Left hindlimb (tissue), 1 donor: ENCODE data around the gene NUP210.

Experiments used
- DNase-seq: peaks from one replicate; pipeline ENCODE4 v3.0.0-alpha.2; 2018

Gene NUP210

GRCh38 chr3:13286873-13287272 is 133.2 kb downstream of the NUP210 start:
- DNase-seq, result no peak

DNA sequence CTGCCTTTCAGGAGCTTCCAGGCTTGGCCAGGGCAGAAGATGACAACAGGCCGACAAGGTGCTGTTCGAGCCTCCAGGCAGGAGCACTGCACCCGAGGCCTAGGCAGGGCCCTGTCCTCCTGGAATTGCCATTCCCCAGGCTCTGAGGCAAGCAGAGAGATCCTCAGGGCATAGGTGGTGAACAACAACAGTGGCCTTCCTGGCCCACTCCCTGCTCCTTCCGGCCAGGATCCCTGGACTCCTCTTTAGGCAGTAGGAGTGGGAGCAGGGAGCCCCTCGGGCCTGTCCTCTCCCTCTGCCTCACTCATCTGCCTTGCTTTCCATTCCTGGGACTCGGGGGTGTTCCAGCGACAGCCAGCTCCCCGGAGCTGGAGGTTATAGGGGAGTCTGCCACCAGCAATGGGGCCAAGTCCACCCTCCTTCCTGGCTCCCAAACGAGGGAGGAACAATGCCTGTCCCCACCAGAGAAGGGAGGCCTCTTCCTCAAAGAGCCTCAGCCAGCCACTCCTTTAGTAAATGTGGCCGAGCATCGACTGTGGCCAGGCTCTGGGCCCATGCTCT is 135.0 kb downstream of the NUP210 start:
- DNase-seq, result no peak

- no peak for DNase-seq
These were observed 136.3 kb downstream of the NUP210 start for GRCh38 chr3:13283877-13284264.

DNA sequence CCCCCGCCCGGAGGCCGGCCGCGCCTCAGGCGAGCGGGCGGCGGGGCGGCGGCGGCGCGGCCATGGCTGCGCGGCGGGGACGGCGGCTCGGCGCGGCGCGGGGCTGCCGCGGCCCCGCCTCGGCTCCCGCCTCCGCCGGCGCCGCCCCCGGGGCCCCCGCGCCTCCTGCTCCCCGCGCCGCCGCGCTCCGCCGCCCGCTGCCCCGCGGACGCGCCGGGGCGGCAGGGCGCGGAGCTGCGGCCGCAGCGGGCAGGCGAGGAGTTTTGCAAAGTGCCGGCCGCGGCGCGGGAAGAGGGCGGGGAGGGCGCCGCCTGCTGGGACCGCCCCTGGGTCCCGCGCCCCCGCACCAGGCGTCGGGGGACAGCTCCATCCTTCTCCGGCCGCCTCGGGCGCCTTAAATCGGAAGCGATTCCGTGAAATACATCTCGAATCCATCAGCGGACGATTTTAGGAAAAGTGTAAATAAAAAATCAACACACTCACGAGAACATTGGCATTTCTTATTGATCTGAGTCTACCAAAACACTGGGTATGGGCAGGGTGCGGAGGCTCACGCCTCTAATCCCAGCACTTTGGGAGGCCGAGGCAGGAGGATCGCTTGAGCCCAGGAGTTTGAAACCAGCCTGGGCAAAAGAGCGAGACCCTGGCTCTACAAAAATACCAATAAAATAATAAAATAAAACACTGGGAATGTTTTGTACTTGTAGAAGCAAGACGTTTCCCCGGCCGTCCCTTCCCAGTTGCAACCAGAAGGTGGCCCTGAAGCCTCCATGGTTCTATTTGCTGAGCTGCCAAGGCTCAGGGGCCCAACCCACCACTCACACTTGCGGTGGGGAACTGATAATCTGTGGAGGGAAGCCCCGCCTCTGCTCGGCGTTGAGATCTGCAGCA is 136.9 kb downstream of the NUP210 start:
- no peak for DNase-seq

DNA sequence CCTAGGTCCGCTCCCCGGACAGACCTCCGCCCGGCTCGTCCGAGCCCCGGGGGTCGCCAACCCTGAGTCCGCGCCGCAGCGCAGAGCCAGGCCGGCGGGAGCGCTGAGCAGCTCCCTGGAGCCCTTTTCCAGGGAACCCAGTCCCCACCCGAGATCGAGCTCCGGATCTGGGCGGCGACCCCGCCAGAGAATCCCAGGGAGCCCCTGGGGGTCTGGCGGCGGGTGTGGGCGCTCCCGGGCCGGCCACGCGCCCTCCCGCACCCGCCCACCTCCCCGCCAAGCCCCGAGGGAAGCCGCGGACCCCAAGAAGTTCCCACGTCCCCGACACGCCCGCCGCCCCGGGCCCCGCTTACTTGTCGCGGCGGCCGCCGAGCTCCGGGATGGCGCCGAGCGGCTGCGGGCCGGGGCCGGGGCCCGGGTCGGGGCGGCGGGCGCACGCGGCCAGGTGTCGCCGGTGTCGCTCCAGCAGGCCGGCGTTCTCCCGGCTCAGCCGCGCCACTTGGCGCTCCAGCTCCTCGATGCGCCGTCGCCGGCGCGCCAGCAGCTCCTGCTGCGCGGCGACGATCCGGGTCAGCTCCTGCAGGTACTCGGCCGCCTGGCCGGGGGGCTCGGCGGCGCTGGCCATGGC is 137.7 kb downstream of the NUP210 start:
- no peak for DNase-seq

DNA sequence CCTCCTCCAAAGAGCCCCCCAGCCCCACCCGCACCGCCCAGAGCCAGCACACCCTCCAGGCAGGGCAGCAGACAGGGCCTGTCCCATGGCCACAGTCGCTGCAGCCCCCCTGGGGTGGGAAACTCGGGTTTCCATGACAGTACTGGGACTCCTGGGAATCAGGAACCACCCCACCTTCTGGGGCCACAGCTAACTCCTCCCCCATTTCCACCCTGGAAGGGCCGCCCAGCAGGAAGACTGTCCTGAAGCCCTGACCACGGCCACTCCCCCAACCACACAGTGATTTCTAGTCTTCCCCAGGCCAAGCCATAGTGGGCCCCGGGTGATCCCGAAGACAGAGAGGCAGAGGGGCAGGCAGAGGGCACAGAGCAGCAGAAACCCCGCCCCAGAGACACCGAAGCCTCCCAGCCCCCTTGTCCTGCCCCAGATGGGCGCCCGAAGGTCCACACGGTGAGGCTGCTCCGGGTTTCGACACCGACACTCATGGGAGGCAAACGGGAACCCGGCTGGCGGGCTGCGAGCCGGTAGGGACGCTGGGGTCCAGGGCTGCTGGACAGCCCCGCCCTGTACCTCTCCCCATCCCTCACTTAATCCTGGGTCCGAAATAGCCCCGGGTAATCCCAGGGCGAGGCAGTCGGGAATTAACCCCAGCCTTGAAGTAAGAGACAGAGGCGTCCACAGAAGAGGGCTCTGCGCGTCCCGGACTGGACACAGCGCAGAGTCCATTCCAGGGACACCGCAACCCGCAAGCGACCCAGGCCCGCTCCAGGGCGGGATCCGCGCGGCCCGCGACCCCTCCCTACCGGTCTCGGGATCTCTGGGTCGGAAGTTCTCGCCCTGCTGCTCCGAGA is 138.4 kb downstream of the NUP210 start:
- DNase-seq, result peak; percentile 65

DNA sequence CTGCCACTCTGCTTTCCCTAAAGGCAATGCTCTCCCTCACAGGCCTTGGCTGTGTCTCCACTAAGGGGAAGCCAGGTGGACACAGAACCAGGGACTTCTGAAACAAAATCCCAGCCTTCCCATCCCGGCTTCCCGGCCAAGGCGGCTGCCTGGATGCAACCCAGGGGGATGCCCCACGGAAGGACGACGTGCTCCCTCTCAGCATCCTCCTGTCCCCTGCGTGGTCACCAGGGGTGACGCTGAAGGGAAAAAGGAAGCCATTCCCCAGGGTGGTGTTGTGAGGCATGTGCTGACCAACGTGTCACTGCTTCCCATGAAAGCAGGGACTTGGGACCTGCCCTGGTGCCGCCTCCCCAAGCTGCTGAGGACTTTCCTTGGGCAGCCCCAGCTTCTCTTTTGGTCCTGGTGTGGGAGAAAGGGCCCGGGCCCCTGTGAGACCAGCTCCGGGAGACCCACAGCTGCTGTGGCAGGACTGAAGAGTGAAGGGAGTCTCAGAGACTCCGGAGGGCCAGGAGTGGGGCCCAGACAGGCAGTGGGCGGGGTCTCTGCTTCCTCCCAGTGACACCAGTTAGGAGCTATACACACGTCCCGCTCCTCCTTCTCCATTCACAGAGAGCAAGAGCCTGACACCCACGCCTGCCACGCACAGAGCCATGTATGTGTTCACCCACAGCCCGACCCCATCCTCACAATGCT is 139.2 kb downstream of the NUP210 start:
- no peak for DNase-seq

DNA sequence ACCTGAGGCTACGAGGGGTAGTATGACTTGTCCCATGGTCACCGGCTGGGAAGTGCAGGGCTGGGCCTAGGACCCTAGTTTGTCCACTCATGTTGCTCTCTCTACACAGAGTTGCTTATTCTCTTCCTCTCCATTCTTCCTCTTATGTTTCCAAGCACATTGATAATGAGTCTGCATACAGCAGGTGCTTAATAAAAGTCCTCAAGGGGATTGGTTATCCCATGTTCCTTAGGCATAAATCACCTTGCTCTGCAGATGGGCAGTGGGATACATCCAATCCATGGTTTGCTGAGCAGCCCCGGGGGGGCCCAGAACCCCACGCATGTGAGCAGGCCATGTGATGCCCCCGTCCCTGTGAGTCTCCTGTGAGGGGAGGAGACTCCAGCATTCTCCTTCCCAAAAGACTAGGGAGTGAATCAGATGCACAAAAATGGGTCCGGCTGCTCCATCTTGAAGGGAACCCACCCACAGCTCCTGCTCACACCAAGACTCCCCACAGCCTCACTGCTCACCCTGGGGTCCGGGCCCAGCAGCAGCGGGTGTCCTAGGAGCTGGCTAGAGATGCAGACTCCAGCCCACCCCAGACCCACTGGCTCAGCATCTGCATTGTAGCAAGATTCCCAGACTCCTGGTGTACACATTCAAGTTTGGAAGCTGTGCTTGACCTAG is 139.9 kb downstream of the NUP210 start:
- DNase-seq, result no peak

DNA sequence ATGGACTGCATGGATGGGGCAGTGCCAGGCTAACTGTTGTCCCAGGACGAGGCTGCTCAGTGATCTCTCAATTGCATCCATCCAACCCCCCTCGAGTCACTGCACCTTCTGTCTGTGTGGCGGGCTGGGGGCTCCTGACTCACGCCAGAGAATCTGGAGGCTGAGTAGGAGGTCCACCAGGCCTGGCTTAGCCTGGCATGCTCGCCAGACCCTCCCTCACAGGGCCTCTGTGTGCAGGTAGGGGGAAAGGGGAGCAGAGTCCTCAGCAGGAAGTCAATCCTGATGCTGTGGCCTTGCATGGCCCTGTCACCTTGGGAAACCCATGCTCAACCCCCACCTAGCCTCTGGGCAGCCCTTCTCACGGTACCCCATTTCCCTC is 140.6 kb downstream of the NUP210 start:
- no peak for DNase-seq

DNA sequence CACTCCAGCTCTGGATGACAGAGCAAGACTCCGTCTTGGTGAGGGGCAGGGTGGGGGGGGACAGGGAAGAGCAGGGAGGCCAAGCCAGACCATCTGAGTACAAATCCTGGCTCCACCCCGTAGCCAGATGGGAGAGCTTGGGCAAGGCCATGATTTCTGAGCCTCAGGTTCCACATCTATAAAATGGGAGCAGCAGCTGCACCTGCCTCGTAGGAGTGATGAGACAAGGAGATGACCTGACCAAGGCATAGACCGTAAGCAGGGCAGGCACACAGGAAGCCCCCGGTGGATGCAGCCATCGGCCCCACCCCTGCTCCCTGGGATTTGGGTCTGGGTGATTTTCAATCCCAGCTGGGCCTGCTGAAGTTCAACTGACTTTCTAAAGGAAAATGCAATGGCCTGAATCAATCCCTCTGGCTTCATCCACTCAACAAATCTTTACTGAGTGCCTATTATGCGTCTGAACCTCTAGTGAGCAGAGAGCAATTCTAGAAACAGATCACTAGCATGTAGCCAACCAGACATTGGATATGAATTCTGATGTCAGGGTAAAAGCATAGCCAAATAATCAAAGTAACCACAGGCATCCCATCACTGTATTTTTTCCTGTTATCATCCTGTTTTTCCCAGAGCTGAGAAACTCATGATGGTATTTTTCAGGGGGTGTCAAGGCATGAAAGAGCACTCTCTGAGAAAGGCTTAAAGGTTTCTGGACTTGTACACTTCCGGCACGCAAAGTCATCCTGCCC is 141.2 kb downstream of the NUP210 start:
- DNase-seq, result no peak

DNA sequence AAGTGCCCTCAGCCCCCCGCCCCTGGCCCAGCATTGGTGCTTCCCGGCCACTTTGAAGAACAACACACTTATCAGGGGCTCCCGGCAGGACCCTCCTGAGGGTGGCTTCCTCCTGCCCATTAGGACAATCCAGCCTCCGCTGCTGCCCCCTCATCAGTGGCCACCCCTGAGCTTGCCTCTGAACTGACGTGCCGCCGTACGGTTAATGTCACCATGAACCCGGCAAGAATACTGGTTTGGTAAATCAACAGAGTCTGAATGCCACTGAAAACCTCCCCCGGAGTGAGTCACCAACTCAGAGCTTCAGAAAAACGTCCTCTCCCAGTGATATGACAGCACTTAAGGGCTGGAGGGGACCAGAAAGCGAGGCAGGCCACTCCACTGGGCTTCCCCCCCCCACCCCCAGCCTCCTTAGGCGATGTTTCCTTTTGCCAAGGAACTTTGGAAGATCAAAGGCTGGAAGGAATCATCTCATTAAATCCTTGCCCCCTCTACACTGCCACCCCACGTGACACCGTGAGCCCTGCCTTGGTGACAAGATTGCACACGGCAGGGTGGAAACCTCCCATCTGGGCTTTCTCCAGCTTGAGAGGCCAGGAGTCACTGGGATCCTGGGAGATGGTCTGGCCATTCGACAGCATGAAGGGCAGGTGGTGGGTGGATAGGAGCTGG is 142.1 kb downstream of the NUP210 start:
- no peak for DNase-seq

DNA sequence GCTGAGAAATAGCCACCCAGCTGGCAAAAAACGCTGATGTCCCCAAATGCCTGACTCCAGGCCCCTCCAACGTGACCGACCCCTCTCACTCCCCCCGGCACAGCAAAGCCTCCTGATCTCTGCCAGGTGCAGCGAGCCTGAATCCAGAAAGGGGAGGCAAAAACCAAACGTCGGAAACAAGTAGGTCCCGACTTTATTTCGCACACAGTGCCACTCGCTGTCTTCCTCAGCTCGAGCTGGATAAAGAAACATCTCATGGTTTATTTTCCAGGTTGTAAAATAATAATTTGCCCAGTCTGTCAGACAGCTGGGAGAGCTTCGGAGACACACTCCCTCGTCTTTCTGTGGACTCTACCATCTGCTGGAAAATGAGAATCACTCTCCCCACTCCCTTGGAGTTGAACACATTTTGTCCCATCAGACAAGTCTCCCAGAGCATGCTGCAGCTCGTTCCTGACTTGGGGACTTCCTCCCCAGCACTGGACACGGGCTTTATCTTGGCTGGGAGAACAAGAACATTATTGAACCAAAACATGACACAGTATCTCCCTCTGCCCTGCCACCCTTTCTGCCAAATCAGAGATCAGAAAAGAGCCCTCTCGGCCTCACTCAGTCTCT is 142.8 kb downstream of the NUP210 start:
- DNase-seq, result no peak

- DNase-seq, result no peak
These were observed 143.5 kb downstream of the NUP210 start for GRCh38 chr3:13276438-13277195.

DNA sequence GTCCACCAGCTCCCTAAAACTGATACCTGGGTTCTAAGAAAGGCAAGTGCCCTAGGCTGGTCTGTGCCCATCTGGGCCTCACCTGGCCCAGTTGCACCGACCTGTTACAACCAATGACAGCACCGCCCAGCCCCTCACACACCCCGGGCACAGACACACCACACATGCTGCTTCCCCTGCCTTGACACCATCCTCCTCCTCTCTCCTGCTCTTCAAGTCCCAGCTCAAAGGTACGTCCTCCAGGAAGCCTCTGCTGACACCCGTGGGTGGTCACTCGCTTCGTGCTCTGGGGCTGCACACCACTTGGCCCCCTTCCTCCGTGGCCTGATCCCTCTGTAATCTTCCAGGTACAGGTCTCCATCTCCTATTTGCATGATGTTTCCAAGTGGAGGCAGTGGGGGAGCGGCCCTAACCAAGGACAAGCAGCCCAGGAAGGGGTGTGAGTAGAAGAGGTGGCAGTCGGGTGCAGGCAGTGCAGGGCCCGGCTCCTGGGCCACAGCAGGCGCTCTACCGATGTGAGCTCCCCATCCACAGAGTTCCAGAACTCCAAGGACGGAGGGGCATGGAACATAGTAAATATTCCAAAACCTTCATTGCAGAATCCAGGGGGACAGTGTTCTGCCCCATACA is 144.6 kb downstream of the NUP210 start:
- no peak for DNase-seq

DNA sequence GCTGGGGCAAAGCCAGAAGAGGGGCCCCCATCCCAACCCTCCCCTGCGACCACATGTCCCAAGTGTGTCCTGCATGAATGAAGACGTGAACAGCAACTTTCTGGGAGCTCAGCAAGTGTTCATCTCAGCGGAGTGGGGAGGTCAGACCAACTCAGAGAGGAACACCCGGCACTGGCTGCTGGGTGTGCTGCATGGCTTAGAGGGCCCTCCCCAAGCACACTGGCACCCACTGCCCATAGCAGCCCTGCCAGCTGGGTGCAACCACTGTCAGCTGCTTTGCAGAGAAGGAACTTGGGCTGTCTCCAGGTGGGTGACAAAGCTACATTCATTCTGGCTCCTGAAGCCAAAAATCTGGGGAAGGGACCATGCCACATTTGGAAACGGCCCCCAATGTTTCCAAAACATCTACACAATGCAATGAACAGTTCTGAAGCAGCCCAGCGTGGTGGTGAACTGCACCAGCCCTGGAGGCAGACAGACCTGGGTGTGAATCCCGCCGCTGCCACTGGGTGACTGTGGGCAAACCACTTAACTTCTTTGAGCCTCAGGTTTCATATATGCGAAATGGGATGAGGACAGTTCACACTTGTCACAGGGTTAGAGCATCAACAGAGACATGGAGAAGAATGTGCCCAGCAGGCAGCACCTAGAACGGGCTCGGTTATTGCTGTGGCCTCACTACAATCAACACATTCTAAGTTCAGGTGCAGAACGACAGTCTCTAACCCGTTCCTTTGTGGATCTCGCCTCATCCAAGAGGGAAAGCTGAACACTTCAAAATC is 145.4 kb downstream of the NUP210 start:
- no peak for DNase-seq

DNA sequence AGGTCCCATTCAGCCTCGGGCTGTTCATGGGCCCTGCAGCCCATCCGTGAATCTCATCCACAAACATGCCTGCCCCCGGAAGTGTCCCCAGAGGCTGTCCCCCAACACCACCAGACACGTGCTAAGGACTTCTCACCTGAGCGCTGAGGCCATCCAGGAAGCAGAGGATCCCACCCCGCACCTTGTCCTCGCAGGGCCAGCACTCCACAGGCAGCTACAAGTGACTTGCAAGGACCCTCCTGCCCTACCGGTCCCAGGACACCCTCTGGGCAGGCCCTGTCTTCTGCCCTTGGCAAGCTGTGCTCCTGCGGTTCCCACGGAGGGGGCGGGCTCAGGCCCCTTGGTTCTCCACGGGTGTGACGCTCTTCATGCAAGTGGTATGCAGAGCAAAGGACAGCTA is 146.0 kb downstream of the NUP210 start:
- DNase-seq, result no peak

DNA sequence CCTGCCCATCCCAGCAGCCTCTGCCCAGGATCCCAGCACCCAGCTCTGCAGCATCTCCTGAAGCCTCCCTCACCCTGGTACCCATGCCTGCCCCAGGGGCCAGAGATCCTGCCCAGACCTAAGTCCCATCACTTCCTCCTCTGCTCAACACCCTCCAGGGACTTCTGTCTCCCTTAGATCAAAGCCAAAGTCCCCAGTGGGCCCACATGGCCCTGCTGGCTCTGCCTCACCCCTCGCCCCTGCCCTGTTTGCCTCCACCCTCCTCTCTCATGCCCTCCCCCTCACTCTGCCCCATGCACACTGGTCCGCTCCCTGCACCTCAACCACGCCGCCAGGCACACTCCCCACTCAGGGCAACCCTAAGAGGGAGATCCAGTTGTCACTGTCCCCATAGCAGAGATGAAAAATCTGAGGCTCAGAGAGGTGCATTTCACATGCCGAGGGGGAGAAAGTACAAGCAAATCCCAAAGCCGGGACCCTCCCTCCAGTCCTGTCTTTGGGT is 146.5 kb downstream of the NUP210 start:
- DNase-seq, result no peak
